MM.1S (cell line): ENCODE measurements around the gene CDH19.

Source experiments
- DNase-seq: peaks from one replicate; pipeline ENCODE4 v3.0.0-alpha.2; 2015
- H2AFZ ChIP-seq: fragments of 300-600 bp; sonication (generic); 2 replicates; pipeline ENCODE4 v1.6.0; 2016; ENCODE audit warnings: antibody characterized with exemption, low read length
- H3F3A ChIP-seq: fragments of 300-600 bp; sonication (generic); 2 replicates; pipeline ENCODE4 v1.6.1; 2016; ENCODE audit warnings: mild to moderate bottlenecking, antibody characterized with exemption, low read length, moderate library complexity, mixed read lengths; ENCODE audit not compliant: insufficient read depth
- H3K27ac ChIP-seq: fragments of 300-600 bp; sonication (generic); 2 replicates; pipeline ENCODE4 v1.5.1; 2016; ENCODE audit warnings: mild to moderate bottlenecking, low read length
- H3K27me3 ChIP-seq: fragments of 300-600 bp; sonication (generic); replicated peaks from 2 replicates; pipeline ENCODE4 v1.6.0; 2016; ENCODE audit warnings: low read length; ENCODE audit not compliant: insufficient read depth
- H3K36me3 ChIP-seq: fragments of 300-600 bp; sonication (generic); replicated peaks from 2 replicates; pipeline ENCODE4 v1.6.1; 2016; ENCODE audit warnings: mild to moderate bottlenecking, low read length, mixed read lengths; ENCODE audit not compliant: insufficient read depth
- H3K4me1 ChIP-seq: fragments of 300-600 bp; sonication (generic); 2 replicates; pipeline ENCODE4 v1.6.1; 2016; ENCODE audit warnings: low read length, mixed read lengths
- H3K4me2 ChIP-seq: fragments of 300-600 bp; sonication (generic); 2 replicates; pipeline ENCODE4 v1.6.0; 2016; ENCODE audit warnings: low read depth, low read length
- H3K4me3 ChIP-seq: fragments of 300-600 bp; sonication (generic); 2 replicates; pipeline ENCODE4 v1.5.1; 2016; ENCODE audit warnings: low read length, mixed read lengths
- H3K79me2 ChIP-seq: fragments of 300-600 bp; sonication (generic); 2 replicates; pipeline ENCODE4 v1.6.1; 2016; ENCODE audit warnings: mixed run types, low read length, mixed read lengths
- H3K9ac ChIP-seq: fragments of 300-600 bp; sonication (generic); 2 replicates; pipeline ENCODE4 v1.6.1; 2016; ENCODE audit warnings: low read length, mixed read lengths
- H3K9me2 ChIP-seq: fragments of 300-600 bp; sonication (generic); replicated peaks from 2 replicates; pipeline ENCODE4 v1.6.1; 2016; ENCODE audit warnings: mild to moderate bottlenecking, low read length, mixed read lengths; ENCODE audit not compliant: insufficient read depth
- H3K9me3 ChIP-seq: fragments of 300-600 bp; sonication (generic); replicated peaks from 2 replicates; pipeline ENCODE4 v1.6.1; 2016; ENCODE audit warnings: mild to moderate bottlenecking, low read length, mixed read lengths; ENCODE audit not compliant: insufficient read depth
- H4K20me1 ChIP-seq: fragments of 300-600 bp; sonication (generic); 2 replicates; pipeline ENCODE4 v1.6.1; 2016; ENCODE audit warnings: mild to moderate bottlenecking, low read length, moderate library complexity, mixed read lengths; ENCODE audit not compliant: insufficient read depth
- EZH2 ChIP-seq: fragments of 300-600 bp; sonication (generic); optimal IDR thresholded peaks from 2 replicates; pipeline ENCODE3; 2017; ENCODE audit warnings: low read depth, mild to moderate bottlenecking, antibody characterized with exemption, low read length, mixed read lengths
- EZH2phosphoT487 ChIP-seq: fragments of 300-600 bp; sonication (generic); IDR thresholded peaks from 2 replicates; pipeline ENCODE4 v1.6.1; 2018; ENCODE audit warnings: antibody characterized with exemption, low read length
- TF ChIP-seq, protein P1 (sequence below): fragments of 300-600 bp; sonication (generic); IDR thresholded peaks from 2 replicates; pipeline ENCODE4 v1.5.1; 2016; ENCODE audit warnings: antibody characterized with exemption, low read length, mixed read lengths

CDH19 gene

DNA sequence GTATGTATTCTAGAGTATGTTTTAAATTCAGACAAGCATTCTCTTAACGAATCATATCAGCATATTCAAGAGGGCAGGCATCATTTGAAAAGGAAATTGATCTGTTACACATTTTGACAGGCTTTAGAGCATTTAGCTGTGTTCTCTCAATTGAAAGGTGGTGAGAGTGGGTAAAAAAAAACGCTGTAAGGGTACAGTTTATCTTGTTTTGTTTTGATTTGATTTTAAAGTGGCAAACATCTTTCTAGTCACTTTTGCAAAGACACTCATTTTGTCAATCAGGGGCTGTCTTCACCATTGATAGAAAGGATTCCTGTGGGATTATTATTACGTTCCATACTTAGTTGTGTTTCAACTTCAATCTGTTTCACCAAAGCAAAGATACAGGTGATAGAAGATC is 2.2 kb downstream of the CDH19 start:
- Histone ChIP-seq H3K4me1 (no peaks in the 10 kb centered on the region), H3F3A (no peaks in the 10 kb centered on the region), H3K4me2 (no peak overlapping the region), H3K9me2 (no peaks in the 10 kb centered on the region), H3K27me3 (no peaks in the 10 kb centered on the region), H3K4me3 (no peak overlapping the region), H3K79me2 (no peaks in the 10 kb centered on the region), H4K20me1 (no peaks in the 10 kb centered on the region), H3K9me3 (no peaks in the 10 kb centered on the region), H3K27ac (no peak overlapping the region), H3K9ac (no peak overlapping the region), H3K36me3 (no peaks in the 10 kb centered on the region), H2AFZ (no peak overlapping the region)
- DNase-seq = no peak
- TF ChIP-seq EZH2 = no peak
- TF ChIP-seq EZH2phosphoT487 = no peak
- TF ChIP-seq, protein P1, sequence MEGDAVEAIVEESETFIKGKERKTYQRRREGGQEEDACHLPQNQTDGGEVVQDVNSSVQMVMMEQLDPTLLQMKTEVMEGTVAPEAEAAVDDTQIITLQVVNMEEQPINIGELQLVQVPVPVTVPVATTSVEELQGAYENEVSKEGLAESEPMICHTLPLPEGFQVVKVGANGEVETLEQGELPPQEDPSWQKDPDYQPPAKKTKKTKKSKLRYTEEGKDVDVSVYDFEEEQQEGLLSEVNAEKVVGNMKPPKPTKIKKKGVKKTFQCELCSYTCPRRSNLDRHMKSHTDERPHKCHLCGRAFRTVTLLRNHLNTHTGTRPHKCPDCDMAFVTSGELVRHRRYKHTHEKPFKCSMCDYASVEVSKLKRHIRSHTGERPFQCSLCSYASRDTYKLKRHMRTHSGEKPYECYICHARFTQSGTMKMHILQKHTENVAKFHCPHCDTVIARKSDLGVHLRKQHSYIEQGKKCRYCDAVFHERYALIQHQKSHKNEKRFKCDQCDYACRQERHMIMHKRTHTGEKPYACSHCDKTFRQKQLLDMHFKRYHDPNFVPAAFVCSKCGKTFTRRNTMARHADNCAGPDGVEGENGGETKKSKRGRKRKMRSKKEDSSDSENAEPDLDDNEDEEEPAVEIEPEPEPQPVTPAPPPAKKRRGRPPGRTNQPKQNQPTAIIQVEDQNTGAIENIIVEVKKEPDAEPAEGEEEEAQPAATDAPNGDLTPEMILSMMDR = no peak

DNA sequence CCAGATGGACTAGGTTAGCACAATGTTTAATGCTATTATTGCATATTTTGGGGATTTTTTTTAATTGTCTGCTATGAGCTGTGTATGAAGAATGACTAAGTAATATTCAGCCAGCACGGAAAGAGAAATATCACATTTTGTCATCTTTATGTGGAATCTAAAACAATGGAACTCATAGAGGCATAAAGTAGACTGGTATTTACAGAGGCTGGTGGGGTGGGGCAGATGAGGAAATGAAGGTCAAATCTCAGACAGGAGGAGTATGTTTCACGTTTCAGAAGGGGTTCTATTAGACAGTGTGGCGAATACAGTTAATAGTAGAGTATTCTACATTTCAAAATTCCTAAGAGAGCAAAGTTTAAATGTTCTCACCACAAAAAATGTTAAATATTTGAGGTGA is 4.7 kb downstream of the CDH19 start:
- H3F3A ChIP-seq = no peaks in the 10 kb centered on the region
- no peak overlapping the region for H3K4me2 ChIP-seq
- no peak overlapping the region for H3K9ac ChIP-seq
- no peaks in the 10 kb centered on the region for H3K9me3 ChIP-seq
- H3K9me2 ChIP-seq = no peaks in the 10 kb centered on the region
- TF ChIP-seq, protein P1 = no peak
- TF ChIP-seq EZH2 = no peak
- TF ChIP-seq EZH2phosphoT487 = no peak
- H2AFZ ChIP-seq = no peak overlapping the region
- H3K4me3 ChIP-seq = no peak overlapping the region
- H3K79me2 ChIP-seq = no peaks in the 10 kb centered on the region
- DNase-seq = no peak
- no peaks in the 10 kb centered on the region for H3K36me3 ChIP-seq
- H3K27ac ChIP-seq = no peak overlapping the region
- H3K27me3 ChIP-seq = no peaks in the 10 kb centered on the region
- no peaks in the 10 kb centered on the region for H3K4me1 ChIP-seq
- no peaks in the 10 kb centered on the region for H4K20me1 ChIP-seq

DNA sequence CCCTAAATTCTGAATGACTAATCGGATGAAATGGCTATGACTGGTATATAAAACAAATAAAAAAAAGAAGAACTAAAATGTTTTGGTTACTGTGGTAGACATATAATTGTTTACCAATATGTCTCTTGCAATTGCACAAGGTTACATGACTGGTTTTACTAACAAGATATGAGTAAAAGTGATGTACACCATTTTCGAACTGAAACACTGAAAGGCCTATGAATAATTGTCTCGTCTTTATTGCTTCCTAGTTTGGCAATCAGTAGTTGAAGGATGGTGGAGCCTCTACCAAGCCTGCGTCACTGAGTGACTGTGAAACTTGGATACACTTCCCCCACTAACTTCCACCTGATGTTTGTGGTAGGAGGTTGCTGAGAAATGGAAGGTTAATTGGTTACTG is 16.5 kb downstream of the CDH19 start:
- Histone ChIP-seq H3K27ac (no peak overlapping the region), H3K4me1 (no peaks in the 10 kb centered on the region), H3K79me2 (no peaks in the 10 kb centered on the region)

More for the DNA sequence above, 16.5 kb downstream of the CDH19 start:
- DNase-seq = no peak
- Histone ChIP-seq H3K4me3 (no peak overlapping the region), H3K4me2 (no peak overlapping the region), H3K27me3 (no peaks in the 10 kb centered on the region), H3K9ac (no peak overlapping the region), H3K9me2 (no peaks in the 10 kb centered on the region), H3F3A (no peaks in the 10 kb centered on the region), H3K9me3 (no peaks in the 10 kb centered on the region), H2AFZ (no peak overlapping the region), H4K20me1 (no peaks in the 10 kb centered on the region), H3K36me3 (no peaks in the 10 kb centered on the region)
- TF ChIP-seq EZH2phosphoT487 = no peak
- no peak for TF ChIP-seq EZH2
- TF ChIP-seq, protein P1 = no peak
